SH-SY5Y (cell line): ENCODE measurements around the gene CRACR2A.

Experiments
- GATA2 ChIP-seq: IDR thresholded peaks from 2 replicates; pipeline ENCODE4 v1.6.1; 2011; ENCODE audit warnings: mild to moderate bottlenecking, low read depth, low read length
- GATA3 ChIP-seq: IDR thresholded peaks from 2 replicates; pipeline ENCODE4 v1.6.1; 2011; ENCODE audit warnings: low read depth, mild to moderate bottlenecking, low read length, moderate library complexity

- no peak for TF ChIP-seq GATA2
- no peak for TF ChIP-seq GATA3
These were observed 165.4 kb downstream of the CRACR2A start for GRCh38 chr12:3587402-3588013.
